Tibial artery (tissue), 4 donors: ENCODE measurements around the gene GALNT10.
A peak's percentile ranks its signal among the peaks of the same experiment; 100 is the strongest.

Experiments used
- DNase-seq, 2 donors: peaks; one replicate each; pipeline ENCODE4 v3.0.0-alpha.2; 2019
- H3K27ac ChIP-seq, 2 donors: fragments of 200-600 bp; sonication (generic) in 1 of 2; 1 replicate in 1 of 2; 2 replicates in 1 of 2; pipeline ENCODE4 v1.5.1; 2018 to 2019; ENCODE audit warnings: mild to moderate bottlenecking in 1 of 2
- H3K27me3 ChIP-seq, 2 donors: fragments of 200-600 bp; sonication (generic) in 1 of 2; one replicate each; pipeline versions ENCODE4 v1.5.1 to v1.6.0; 2016 to 2019
- H3K36me3 ChIP-seq, 3 donors: fragments of 200-600 bp; sonication (generic) in 2 of 3; one replicate each; pipeline ENCODE4 v1.5.1; 2016 to 2019; ENCODE audit warnings: mild to moderate bottlenecking in 2 of 3
- H3K4me1 ChIP-seq, 4 donors: fragments of 200-600 bp; sonication (generic) in 2 of 4; 1 replicate in 3 of 4; 2 replicates in 1 of 4; pipeline ENCODE4 v1.5.1; 2016 to 2019
- H3K4me3 ChIP-seq, 2 donors: fragments of 200-600 bp; sonication (generic) in 1 of 2; 1 replicate in 1 of 2; 2 replicates in 1 of 2; pipeline ENCODE4 v1.5.1; 2018 to 2019; ENCODE audit warnings: mild to moderate bottlenecking in 2 of 2
- H3K9me3 ChIP-seq, 3 donors: fragments of 200-600 bp; sonication (generic) in 1 of 3; one replicate each; pipeline ENCODE4 v1.5.1; 2016 to 2019
- CTCF ChIP-seq, 2 experiments: fragments of 200-600 bp in 1 of 2; fragments of 450-650 bp in 1 of 2; IDR thresholded peaks; one replicate each; pipeline ENCODE4 v1.5.1; 2017 to 2019; ENCODE audit warnings: antibody characterized with exemption in 2 of 2, mild to moderate bottlenecking in 1 of 2, moderate library complexity in 1 of 2
- intact Hi-C: fragments of 100-400 bp; cut with DNase I; formaldehyde crosslinking; loops from one replicate; pipeline ENCODE4 v1.15.0; 2023; ENCODE audit warnings: low total_unique reads

Gene GALNT10

GRCh38 chr5:154369682-154370081, 179.1 kb downstream of the GALNT10 start:
- no peaks in the 10 kb centered on the region for H3K27me3 ChIP-seq
- H3K36me3 ChIP-seq = no peaks in the 10 kb centered on the region
- H3K9me3 ChIP-seq = no peaks in the 10 kb centered on the region
- peaks cover 0 to 66% (median 56%) of the 10 kb centered on the region in 4 donors for H3K4me1 ChIP-seq
- peak overlapping the region; percentile 71 to 76 for H3K27ac ChIP-seq
- no peak overlapping the region for H3K4me3 ChIP-seq
- intact Hi-C loops = no loop called here
- no peak for TF ChIP-seq CTCF (IDR thresholded peaks at IDR 0.05)
- no peak for DNase-seq

GRCh38 chr5:154370119-154370518, 179.6 kb downstream of the GALNT10 start:
- Histone ChIP-seq H3K36me3 (no peaks in the 10 kb centered on the region), H3K27ac (peak overlapping the region; percentile 71 to 76), H3K27me3 (no peaks in the 10 kb centered on the region), H3K4me1 (peaks cover 0 to 66% (median 56%) of the 10 kb centered on the region in 4 donors), H3K4me3 (no peak overlapping the region), H3K9me3 (no peaks in the 10 kb centered on the region)
- intact Hi-C loops = no loop called here
- no peak for DNase-seq
- no peak for TF ChIP-seq CTCF (IDR thresholded peaks at IDR 0.05)

- peak; percentile 28 to 70 for DNase-seq
- peaks cover 0 to 63% (median 56%) of the 10 kb centered on the region in 4 donors for H3K4me1 ChIP-seq
- H3K4me3 ChIP-seq = no peak overlapping the region
- no peaks in the 10 kb centered on the region for H3K27me3 ChIP-seq
- intact Hi-C loops = no loop called here
- no peak for TF ChIP-seq CTCF (IDR thresholded peaks at IDR 0.05)
- H3K36me3 ChIP-seq = no peaks in the 10 kb centered on the region
- H3K27ac ChIP-seq = peak overlapping the region; percentile 71 to 76
- no peaks in the 10 kb centered on the region for H3K9me3 ChIP-seq
Measured at GRCh38 chr5:154370813-154371212, 180.3 kb downstream of the GALNT10 start.

- Histone ChIP-seq H3K27me3 (no peaks in the 10 kb centered on the region), H3K36me3 (peaks cover under 1 to 7% (median 7%) of the 10 kb centered on the region in 3 donors), H3K27ac (peak overlapping the region; percentile 71 to 76), H3K4me1 (peaks cover 0 to 56% (median 53%) of the 10 kb centered on the region in 4 donors), H3K9me3 (no peaks in the 10 kb centered on the region), H3K4me3 (no peak overlapping the region)
- DNase-seq = peak in 1 of 2 donors; percentile 74
- TF ChIP-seq CTCF (IDR thresholded peaks at IDR 0.05) = no peak
- intact Hi-C loops = no loop called here
Measured at GRCh38 chr5:154371687-154372086, 181.2 kb downstream of the GALNT10 start.

- intact Hi-C loops = no loop called here
- TF ChIP-seq CTCF (IDR thresholded peaks at IDR 0.05) = no peak
- Histone ChIP-seq H3K9me3 (no peaks in the 10 kb centered on the region), H3K4me1 (peaks cover 0 to 49% (median 45%) of the 10 kb centered on the region in 4 donors), H3K36me3 (peaks cover 5 to 17% (median 11%) of the 10 kb centered on the region in 3 donors), H3K27ac (peak overlapping the region in 1 of 2 donors; percentile 71), H3K4me3 (no peak overlapping the region), H3K27me3 (no peaks in the 10 kb centered on the region)
- no peak for DNase-seq
Measured at GRCh38 chr5:154372661-154373060, 182.1 kb downstream of the GALNT10 start.

- intact Hi-C loops = no loop called here
- TF ChIP-seq CTCF (IDR thresholded peaks at IDR 0.05) = no peak
- Histone ChIP-seq H3K36me3 (peaks cover 5 to 23% (median 15%) of the 10 kb centered on the region in 3 donors), H3K4me1 (peaks cover 0 to 42% (median 39%) of the 10 kb centered on the region in 4 donors), H3K9me3 (no peaks in the 10 kb centered on the region), H3K27me3 (no peaks in the 10 kb centered on the region), H3K4me3 (no peak overlapping the region), H3K27ac (no peak overlapping the region)
- no peak for DNase-seq
Measured at GRCh38 chr5:154373326-154373725, 182.8 kb downstream of the GALNT10 start.
